GM12801 (cell line): Measurements from ENCODE around the gene GGCX.

Source experiments
- CTCF ChIP-seq: IDR thresholded peaks from one replicate; pipeline ENCODE4 v1.5.1; 2011; ENCODE audit warnings: control low read depth; ENCODE audit not compliant: insufficient read length; ENCODE audit errors: extremely low read depth

Gene GGCX

GRCh38 chr2:85596026-85596333, 34.7 kb upstream of the GGCX start:
- TF ChIP-seq CTCF: no peak

DNA sequence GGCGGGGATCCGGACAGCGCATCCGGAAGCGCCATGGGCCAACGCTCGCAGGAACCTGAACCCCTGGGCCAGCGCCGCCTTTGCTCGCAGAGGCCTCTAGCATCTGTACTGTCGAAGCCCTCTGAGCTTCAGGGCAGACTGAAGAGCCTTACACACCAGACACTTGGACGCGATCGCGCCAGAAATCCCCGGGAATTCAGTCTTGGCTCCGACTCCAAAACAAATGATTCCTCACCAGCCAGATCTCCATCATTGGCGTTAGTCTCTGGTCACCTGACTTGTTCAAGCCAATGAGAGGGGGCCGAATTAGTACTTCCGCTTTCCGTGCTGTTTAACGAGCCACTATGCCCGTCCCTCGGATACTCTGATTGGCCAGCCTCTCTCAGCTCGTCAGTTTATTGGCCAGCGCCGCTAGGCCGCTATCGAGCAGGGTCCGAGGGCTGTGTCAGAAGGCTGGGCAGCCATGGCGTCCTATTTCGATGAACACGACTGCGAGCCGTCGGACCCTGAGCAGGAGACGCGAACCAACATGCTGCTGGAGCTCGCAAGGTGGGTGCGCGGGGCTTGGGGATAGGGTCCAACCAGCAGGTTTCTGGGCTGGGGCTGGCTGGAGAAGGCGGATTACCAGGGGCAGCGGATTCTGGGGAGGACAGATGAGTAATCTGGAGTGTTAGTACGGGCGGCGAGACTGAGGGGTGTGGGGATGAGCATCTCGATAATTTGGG, 34.2 kb upstream of the GGCX start, which contains the start of gene RNF181:
RNF181 (plus strand) TSS at position 445 of the 725 bp plus-strand sequence; CDS start at position 464, 19 bp downstream.
- no peak for TF ChIP-seq CTCF

- no peak for TF ChIP-seq CTCF
Observed at GRCh38 chr2:85594715-85595300, 33.5 kb upstream of the GGCX start.

DNA sequence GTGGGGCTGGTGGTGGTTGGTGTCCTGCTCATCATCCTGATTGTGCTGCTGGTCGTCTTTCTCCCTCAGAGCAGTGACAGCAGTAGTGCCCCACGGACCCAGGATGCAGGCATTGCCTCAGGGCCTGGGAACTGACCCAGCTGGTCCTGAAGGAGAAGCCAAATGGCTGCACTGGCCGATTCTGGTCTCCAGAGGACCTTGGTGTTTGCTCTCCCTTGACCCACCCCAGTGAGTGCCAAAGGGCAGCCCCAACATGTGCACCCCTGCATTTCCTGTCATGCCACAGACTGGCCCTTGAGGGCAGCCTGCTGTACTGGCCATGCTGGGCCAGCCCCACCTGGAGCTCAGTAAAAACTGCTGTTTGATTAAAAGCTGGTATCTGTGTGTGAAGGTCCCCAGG, 31.7 kb upstream of the GGCX start:
- TF ChIP-seq CTCF: no peak

DNA sequence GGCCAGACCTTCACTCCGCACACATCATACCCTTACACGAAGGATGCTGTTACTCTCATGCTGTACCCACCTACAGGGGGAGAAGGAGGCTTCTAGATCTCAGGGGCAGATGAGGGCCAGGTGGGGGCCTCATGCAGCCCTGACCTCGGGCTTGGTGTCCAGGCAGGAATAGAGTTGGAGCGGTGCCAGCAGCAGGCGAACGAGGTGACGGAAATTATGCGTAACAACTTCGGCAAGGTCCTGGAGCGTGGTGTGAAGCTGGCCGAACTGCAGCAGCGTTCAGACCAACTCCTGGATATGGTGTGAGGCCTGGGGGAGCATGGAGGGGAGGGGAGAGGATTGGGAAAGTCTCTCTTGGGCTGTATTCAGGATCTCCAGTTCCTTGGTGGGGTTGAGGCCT, 30.3 kb upstream of the GGCX start:
- TF ChIP-seq CTCF: no peak

GRCh38 chr2:85590950-85591349, 29.7 kb upstream of the GGCX start:
- no peak for TF ChIP-seq CTCF

- no peak for TF ChIP-seq CTCF
Observed at GRCh38 chr2:85589982-85590791, 28.9 kb upstream of the GGCX start.
